PC-3 (cell line): ENCODE data around the gene PIKFYVE. TPM values are rescaled to one million over a fixed set of nuclear protein-coding genes. Genes with fewer than 3 reads are reported as not detected.
"Not testable (repeated sequence)": the region's sequence is repeated elsewhere in the genome, so short reads cannot be mapped to it uniquely, and the experiment has no call there.

Source experiments
- ATAC-seq: fragments of 200-7000 bp; cut with Tn5 transposase; 2 replicates; pipeline ENCODE4 v1.9.1; 2020; ENCODE audit warnings: mild to moderate bottlenecking, moderate library complexity
- BruUV-seq: library from RNA; stranded (reverse); fragments of 400-500 nt; replicated peaks from 2 replicates; lab custom pipeline; 2021; lab: Mats Ljungman, UMichigan
- CTCF ChIA-PET: fragments of 300-600 bp; sonication (Branson Sonifier 250); formaldehyde crosslinking; loops from one replicate; lab custom pipeline; 2022; ENCODE audit warnings: antibody characterized with exemption; lab: Charles Lee
- POLR2A ChIA-PET: fragments of 300-600 bp; sonication (Branson Sonifier 250); formaldehyde crosslinking; loops from one replicate; lab custom pipeline; 2022; ENCODE audit warnings: antibody characterized with exemption; ENCODE audit not compliant: unreplicated experiment; lab: Charles Lee
- DNase-seq: peaks from one replicate; pipeline ENCODE4 v3.0.0-alpha.2; 2015
- H2AFZ ChIP-seq: fragments of 300-600 bp; sonication (generic); 2 replicates; pipeline ENCODE4 v1.6.0; 2016; ENCODE audit warnings: antibody characterized with exemption, low read length
- H3F3A ChIP-seq: fragments of 300-600 bp; sonication (generic); one replicate; pipeline ENCODE4 v1.6.0; 2017; ENCODE audit warnings: antibody characterized with exemption, low read length, control low read depth, mild to moderate bottlenecking; ENCODE audit not compliant: unreplicated experiment
- H3K27ac ChIP-seq: fragments of 300-600 bp; sonication (generic); 2 replicates; pipeline ENCODE4 v1.5.1; 2016; ENCODE audit warnings: mild to moderate bottlenecking, low read length
- H3K27me3 ChIP-seq: fragments of 300-600 bp; sonication (generic); 2 replicates; pipeline ENCODE4 v1.6.1; 2016; ENCODE audit warnings: low read length, mixed read lengths
- H3K36me3 ChIP-seq: fragments of 300-600 bp; sonication (generic); 2 replicates; pipeline ENCODE4 v1.6.1; 2016; ENCODE audit warnings: low read depth, mixed run types, low read length, mixed read lengths
- H3K4me1 ChIP-seq: fragments of 300-600 bp; sonication (generic); 2 replicates; pipeline ENCODE4 v1.5.1; 2016; ENCODE audit warnings: low read length; ENCODE audit not compliant: insufficient read depth
- H3K4me2 ChIP-seq: fragments of 300-600 bp; sonication (generic); 2 replicates; pipeline ENCODE4 v1.6.0; 2016; ENCODE audit warnings: low read length
- H3K4me3 ChIP-seq: fragments of 300-600 bp; sonication (generic); 2 replicates; pipeline ENCODE4 v1.5.1; 2016; ENCODE audit warnings: mild to moderate bottlenecking, low read length, mixed read lengths
- H3K79me2 ChIP-seq: fragments of 300-600 bp; sonication (generic); 2 replicates; pipeline ENCODE4 v1.6.1; 2017; ENCODE audit warnings: low read length, mixed read lengths
- H3K9ac ChIP-seq: fragments of 300-600 bp; sonication (generic); 2 replicates; pipeline ENCODE4 v1.6.0; 2016; ENCODE audit warnings: mild to moderate bottlenecking, low read length
- H3K9me2 ChIP-seq: fragments of 300-600 bp; sonication (generic); replicated peaks from 2 replicates; pipeline ENCODE4 v1.6.1; 2016; ENCODE audit warnings: mixed run types, low read length, mixed read lengths
- H3K9me3 ChIP-seq: fragments of 300-600 bp; sonication (generic); 2 replicates; pipeline ENCODE4 v1.6.1; 2016; ENCODE audit warnings: low read length, mixed read lengths
- H4K20me1 ChIP-seq: fragments of 300-600 bp; sonication (generic); 2 replicates; pipeline ENCODE4 v1.6.1; 2016; ENCODE audit warnings: low read length, mixed read lengths
- CTCF ChIP-seq: fragments of 300-600 bp; sonication (generic); conservative IDR thresholded peaks from 2 replicates; pipeline ENCODE4 v1.5.1; 2017; ENCODE audit warnings: antibody characterized with exemption, low read depth, mild to moderate bottlenecking, low read length
- EZH2 ChIP-seq: fragments of 300-600 bp; sonication (generic); IDR thresholded peaks from one replicate; pipeline ENCODE4 v1.6.1; 2017; ENCODE audit warnings: antibody characterized with exemption, mild to moderate bottlenecking, low read length; ENCODE audit not compliant: unreplicated experiment
- EZH2phosphoT487 ChIP-seq: fragments of 300-600 bp; sonication (generic); IDR thresholded peaks from 2 replicates; pipeline ENCODE4 v1.6.1; 2018; ENCODE audit warnings: mild to moderate bottlenecking, antibody characterized with exemption, low read length, borderline replicate concordance
- intact Hi-C: fragments of 100-400 bp; cut with micrococcal nuclease; formaldehyde crosslinking; loops from 2 replicates; pipeline ENCODE4 v1.9.0; 2023
- total RNA-seq: library from RNA; depleted of rRNA; stranded (reverse); fragments of >200 nt; gene quantifications from 2 replicates; pipeline ENCODE4 v1.2.3, GENCODE V29; 2014

Gene PIKFYVE
- total RNA-seq, 1 experiment from 2014 or later: 18.8 TPM

GRCh38 chr2:208392300-208392699, 126.2 kb downstream of the PIKFYVE start:
- intact Hi-C loops: no loop called here
- Histone ChIP-seq H3K4me2 (no peak overlapping the region), H3F3A (no peaks in the 10 kb centered on the region), H3K36me3 (no peaks in the 10 kb centered on the region), H3K27ac (no peak overlapping the region), H3K4me3 (no peak overlapping the region), H3K9me2 (no peaks in the 10 kb centered on the region), H3K27me3 (no peaks in the 10 kb centered on the region), H3K4me1 (no peaks in the 10 kb centered on the region), H2AFZ (no peak overlapping the region), H3K9me3 (no peaks in the 10 kb centered on the region), H3K9ac (no peak overlapping the region), H3K79me2 (no peaks in the 10 kb centered on the region), H4K20me1 (no peaks in the 10 kb centered on the region)
- DNase-seq (peak; percentile 24), ATAC-seq (no peak)
- TF ChIP-seq CTCF (peak; percentile 45; the same call in 1 of the 2 replicates), EZH2phosphoT487 (no peak)
- CTCF ChIA-PET: no interaction called here
- no TSS peak for BruUV-seq
- POLR2A ChIA-PET: no interaction called here

GRCh38 chr2:208396796-208397195, 130.7 kb downstream of the PIKFYVE start:
- H3K36me3 ChIP-seq, H3K79me2 ChIP-seq, BruUV-seq, H3K4me2 ChIP-seq, H3K4me3 ChIP-seq, H3K9ac ChIP-seq, H3F3A ChIP-seq, POLR2A ChIA-PET, CTCF ChIA-PET, DNase-seq, H2AFZ ChIP-seq, ATAC-seq, H4K20me1 ChIP-seq, H3K27ac ChIP-seq, H3K4me1 ChIP-seq, H3K9me2 ChIP-seq, H3K9me3 ChIP-seq: not testable (repeated sequence)
- H3K27me3 ChIP-seq: peaks cover 16% of the 10 kb centered on the region; the same call in 1 of the 2 replicates
- intact Hi-C loops: loop anchor here (5.0 kb wide), 2 partner anchors 1161 to 1181 kb away; no protein-coding TSS in a partner anchor

- peak; percentile 18 for DNase-seq
- Histone ChIP-seq H3F3A (no peaks in the 10 kb centered on the region), H2AFZ (no peak overlapping the region), H3K27ac (no peak overlapping the region), H3K4me2 (no peak overlapping the region), H4K20me1 (no peaks in the 10 kb centered on the region), H3K9me3 (no peaks in the 10 kb centered on the region), H3K9me2 (no peaks in the 10 kb centered on the region), H3K9ac (no peak overlapping the region), H3K27me3 (peaks cover 37% of the 10 kb centered on the region; the same call in 1 of the 2 replicates), H3K36me3 (no peaks in the 10 kb centered on the region), H3K79me2 (no peaks in the 10 kb centered on the region), H3K4me1 (no peaks in the 10 kb centered on the region), H3K4me3 (no peak overlapping the region)
- ChIA-PET POLR2A (no interaction called here), CTCF (no interaction called here)
- BruUV-seq: no TSS peak
- intact Hi-C loops: loop anchor here (5.0 kb wide), 2 partner anchors 1158 to 1178 kb away; no protein-coding TSS in a partner anchor
- no peak for ATAC-seq
- TF ChIP-seq EZH2: no peak
- no peak for TF ChIP-seq CTCF
- TF ChIP-seq EZH2phosphoT487: no peak
Measured at GRCh38 chr2:208399201-208399600, 133.1 kb downstream of the PIKFYVE start.
